GM19193 (cell line): ENCODE results near the gene EMILIN3.

Source experiments
- POLR2A ChIP-seq: IDR thresholded peaks from 4 replicates; pipeline ENCODE4 v1.6.1; 2011; ENCODE audit not compliant: insufficient read depth, insufficient read length; ENCODE audit errors: extremely low read depth

EMILIN3 gene

GRCh38 chr20:41395667-41396664 is 29.3 kb upstream of the EMILIN3 start:
- no peak for TF ChIP-seq POLR2A

- no peak for TF ChIP-seq POLR2A
Measured at GRCh38 chr20:41394931-41395666, 28.5 kb upstream of the EMILIN3 start.

GRCh38 chr20:41394081-41394480 is 27.5 kb upstream of the EMILIN3 start:
- no peak for TF ChIP-seq POLR2A

- TF ChIP-seq POLR2A = no peak
Measured at GRCh38 chr20:41393705-41394066, 27.1 kb upstream of the EMILIN3 start.

GRCh38 chr20:41392871-41393704 is 26.5 kb upstream of the EMILIN3 start:
- TF ChIP-seq POLR2A = no peak

GRCh38 chr20:41392295-41392694 is 25.7 kb upstream of the EMILIN3 start:
- TF ChIP-seq POLR2A = no peak

- TF ChIP-seq POLR2A = no peak
Measured at GRCh38 chr20:41391587-41392001, 25.0 kb upstream of the EMILIN3 start.

GRCh38 chr20:41390889-41391288 is 24.3 kb upstream of the EMILIN3 start:
- no peak for TF ChIP-seq POLR2A

GRCh38 chr20:41387444-41387851 is 20.8 kb upstream of the EMILIN3 start:
- no peak for TF ChIP-seq POLR2A

- no peak for TF ChIP-seq POLR2A
Measured at GRCh38 chr20:41386502-41387427, 20.1 kb upstream of the EMILIN3 start.

- TF ChIP-seq POLR2A = no peak
Measured at GRCh38 chr20:41382791-41383305, 16.2 kb upstream of the EMILIN3 start.

- TF ChIP-seq POLR2A = no peak
Measured at GRCh38 chr20:41380551-41381193, 14.1 kb upstream of the EMILIN3 start.

- no peak for TF ChIP-seq POLR2A
Measured at GRCh38 chr20:41379551-41379950, 12.9 kb upstream of the EMILIN3 start.
